Renal cortex interstitium (tissue), 15 donors: ENCODE measurements around the gene TMA7. TPM values are rescaled to one million over a fixed set of nuclear protein-coding genes. Genes with fewer than 3 reads are reported as not detected.
"Not testable (repeated sequence)": the region's sequence is repeated elsewhere in the genome, so short reads cannot be mapped to it uniquely, and the experiment has no call there.

Source experiments
- DNase-seq, 11 donors: peaks; one replicate each; pipeline ENCODE4 v3.0.0-alpha.2; 2013; ENCODE audit warnings: low read depth in 9 of 11, low spot score in 4 of 11; ENCODE audit errors: extremely low read depth in 1 of 11
- long read RNA-seq, 16 experiments: transcript quantifications; one replicate each; lab custom pipeline, GENCODE V29; 2026
- polyA plus RNA-seq, 3 donors: library from polyadenylated mRNA; unstranded; fragments of 120-200 nt; gene quantifications; one replicate each; pipeline ENCODE4 v1.2.1, GENCODE V29; 2013; ENCODE audit not compliant: insufficient read length in 3 of 3

The TMA7 gene
- polyA plus RNA-seq: 100 to 1,000 TPM; 264 to 326 (median 318) TPM
- long read RNA-seq, donor 1, transcript TMA7-202 (3 exons, 619 nt): minor isoform, 59 of 381 reads
- long read RNA-seq, donor 1, transcript TMA7-201 (4 exons, 561 nt): major isoform, 286 of 381 reads
- long read RNA-seq, donor 1, partial matches to known transcripts: 7 of 381 reads
- long read RNA-seq, donor 1, other reads (novel, unspliced or antisense): 28 of 381 reads
- long read RNA-seq, donor 2, transcript TMA7-201 (4 exons, 561 nt): major isoform, 277 of 385 reads
- long read RNA-seq, donor 2, transcript TMA7-202 (3 exons, 619 nt): minor isoform, 74 of 385 reads
- long read RNA-seq, donor 2, partial matches to known transcripts: 12 of 385 reads
- long read RNA-seq, donor 2, other reads (novel, unspliced or antisense): 21 of 385 reads
- long read RNA-seq, donor 3, transcript TMA7-201 (4 exons, 561 nt): major isoform, 439 of 560 reads
- long read RNA-seq, donor 3, transcript TMA7-202 (3 exons, 619 nt): minor isoform, 80 of 560 reads
- long read RNA-seq, donor 3, partial matches to known transcripts: 8 of 560 reads
- long read RNA-seq, donor 3, other reads (novel, unspliced or antisense): 32 of 560 reads
- long read RNA-seq, donor 4, transcript TMA7-202 (3 exons, 619 nt): minor isoform, 50 of 329 reads
- long read RNA-seq, donor 4, transcript TMA7-201 (4 exons, 561 nt): major isoform, 254 of 329 reads
- long read RNA-seq, donor 4, partial matches to known transcripts: 0 of 329 reads
- long read RNA-seq, donor 4, other reads (novel, unspliced or antisense): 23 of 329 reads
- long read RNA-seq, donor 5: 0 reads
- long read RNA-seq, donor 6, transcript TMA7-202 (3 exons, 619 nt): minor isoform, 75 of 387 reads
- long read RNA-seq, donor 6, transcript TMA7-201 (4 exons, 561 nt): major isoform, 257 of 387 reads
- long read RNA-seq, donor 6, partial matches to known transcripts: 23 of 387 reads
- long read RNA-seq, donor 6, other reads (novel, unspliced or antisense): 31 of 387 reads
- long read RNA-seq, donor 7, transcript TMA7-201 (4 exons, 561 nt): major isoform, 409 of 575 reads
- long read RNA-seq, donor 7, transcript TMA7-202 (3 exons, 619 nt): minor isoform, 75 of 575 reads
- long read RNA-seq, donor 7, partial matches to known transcripts: 40 of 575 reads
- long read RNA-seq, donor 7, other reads (novel, unspliced or antisense): 51 of 575 reads
- long read RNA-seq, donor 8, transcript TMA7-201 (4 exons, 561 nt): major isoform, 649 of 897 reads
- long read RNA-seq, donor 8, transcript TMA7-202 (3 exons, 619 nt): minor isoform, 145 of 897 reads
- long read RNA-seq, donor 8, partial matches to known transcripts: 38 of 897 reads
- long read RNA-seq, donor 8, other reads (novel, unspliced or antisense): 65 of 897 reads
- long read RNA-seq, donor 9, transcript TMA7-202 (3 exons, 619 nt): minor isoform, 74 of 415 reads
- long read RNA-seq, donor 9, transcript TMA7-201 (4 exons, 561 nt): major isoform, 287 of 415 reads
- long read RNA-seq, donor 9, partial matches to known transcripts: 27 of 415 reads
- long read RNA-seq, donor 9, other reads (novel, unspliced or antisense): 27 of 415 reads
- long read RNA-seq, donor 10, transcript TMA7-202 (3 exons, 619 nt): minor isoform, 78 of 508 reads
- long read RNA-seq, donor 10, transcript TMA7-201 (4 exons, 561 nt): major isoform, 354 of 508 reads
- long read RNA-seq, donor 10, partial matches to known transcripts: 28 of 508 reads
- long read RNA-seq, donor 10, other reads (novel, unspliced or antisense): 47 of 508 reads
- long read RNA-seq, donor 11, transcript TMA7-202 (3 exons, 619 nt): minor isoform, 34 of 278 reads
- long read RNA-seq, donor 11, transcript TMA7-201 (4 exons, 561 nt): major isoform, 237 of 278 reads
- long read RNA-seq, donor 11, partial matches to known transcripts: 0 of 278 reads
- long read RNA-seq, donor 11, other reads (novel, unspliced or antisense): 6 of 278 reads
- long read RNA-seq, donor 12, transcript TMA7-201 (4 exons, 561 nt): major isoform, 189 of 245 reads
- long read RNA-seq, donor 12, transcript TMA7-202 (3 exons, 619 nt): minor isoform, 51 of 245 reads
- long read RNA-seq, donor 12, partial matches to known transcripts: 0 of 245 reads
- long read RNA-seq, donor 12, other reads (novel, unspliced or antisense): 5 of 245 reads
- long read RNA-seq, donor 13, transcript TMA7-202 (3 exons, 619 nt): minor isoform, 182 of 994 reads
- long read RNA-seq, donor 13, transcript TMA7-201 (4 exons, 561 nt): major isoform, 711 of 994 reads
- long read RNA-seq, donor 13, partial matches to known transcripts: 41 of 994 reads
- long read RNA-seq, donor 13, other reads (novel, unspliced or antisense): 59 of 994 reads
- long read RNA-seq, donor 14, transcript TMA7-201 (4 exons, 561 nt): major isoform, 344 of 477 reads
- long read RNA-seq, donor 14, transcript TMA7-202 (3 exons, 619 nt): minor isoform, 66 of 477 reads
- long read RNA-seq, donor 14, partial matches to known transcripts: 37 of 477 reads
- long read RNA-seq, donor 14, other reads (novel, unspliced or antisense): 30 of 477 reads
- long read RNA-seq, donor 15, transcript TMA7-201 (4 exons, 561 nt): major isoform, 108 of 149 reads
- long read RNA-seq, donor 15, transcript TMA7-202 (3 exons, 619 nt): minor isoform, 29 of 149 reads
- long read RNA-seq, donor 15, partial matches to known transcripts: 5 of 149 reads
- long read RNA-seq, donor 15, other reads (novel, unspliced or antisense): 7 of 149 reads
- long read RNA-seq, donor 16, transcript TMA7-202 (3 exons, 619 nt): minor isoform, 121 of 941 reads
- long read RNA-seq, donor 16, transcript TMA7-201 (4 exons, 561 nt): major isoform, 717 of 941 reads
- long read RNA-seq, donor 16, partial matches to known transcripts: 31 of 941 reads
- long read RNA-seq, donor 16, other reads (novel, unspliced or antisense): 70 of 941 reads

DNA sequence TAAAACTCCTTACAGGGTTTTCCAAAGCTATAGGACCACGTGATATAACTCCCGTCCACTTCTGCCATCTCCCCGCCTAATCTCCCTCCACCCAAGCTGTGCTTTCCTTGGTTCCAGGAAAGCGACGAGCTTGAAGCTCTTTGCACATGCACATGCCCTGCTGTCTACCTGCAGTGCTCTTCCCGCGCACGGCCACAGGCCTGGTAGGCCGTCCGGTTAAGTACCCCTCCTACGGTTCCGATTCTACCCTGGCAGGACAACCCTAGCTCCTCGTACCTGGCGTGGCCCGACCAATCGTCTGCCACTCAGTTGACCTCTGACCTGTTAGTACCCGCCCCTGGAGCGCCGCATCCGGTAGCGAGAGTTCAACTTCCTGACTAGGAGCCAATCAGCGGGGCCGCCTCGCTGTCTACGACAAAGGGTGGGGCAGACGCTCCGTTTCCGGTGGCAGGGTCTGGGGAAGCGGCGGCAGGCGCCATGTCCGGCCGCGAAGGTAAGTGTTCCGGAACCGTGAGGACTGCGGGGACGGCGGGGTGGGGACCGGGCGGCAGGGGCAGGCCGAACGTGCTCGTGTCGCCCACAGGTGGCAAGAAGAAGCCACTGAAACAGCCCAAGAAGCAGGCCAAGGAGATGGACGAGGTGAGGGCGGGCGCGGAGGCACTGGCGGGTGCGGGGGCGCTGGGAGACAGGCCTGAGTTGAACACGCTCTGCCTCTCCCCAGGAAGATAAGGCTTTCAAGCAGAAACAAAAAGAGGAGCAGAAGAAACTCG, at the start of gene TMA7, which contains the start of gene CCDC51:
TMA7 (plus strand) TSS at position 438 of the 770 bp plus-strand sequence; CDS start at position 478, 40 bp downstream.
CCDC51 (minus strand) TSS at position 300 of the 770 bp plus-strand sequence. CDS start 4,991 bp downstream, outside the sequence.
- DNase-seq: peak; percentile 89 to 97 (median 94)

DNA sequence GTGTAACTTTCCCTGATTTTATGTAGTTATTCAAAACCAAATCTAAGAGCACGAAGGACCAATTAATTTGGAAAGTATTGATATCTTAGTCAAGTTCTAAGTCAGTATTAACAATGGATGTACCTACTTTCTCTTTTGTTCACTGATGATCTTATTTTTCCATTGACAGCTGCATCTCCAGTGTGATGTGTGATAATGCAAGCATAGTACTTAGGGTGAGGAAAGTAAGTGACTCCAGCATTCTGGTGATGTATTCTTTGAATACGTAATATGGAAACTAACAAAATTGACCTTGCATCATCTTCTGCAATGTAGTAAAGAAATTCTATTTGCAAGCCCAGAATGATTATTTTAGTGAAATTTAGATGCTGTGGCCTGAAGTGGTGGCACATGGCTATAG, 45.7 kb upstream of the TMA7 start:
- DNase-seq: no peak

DNA sequence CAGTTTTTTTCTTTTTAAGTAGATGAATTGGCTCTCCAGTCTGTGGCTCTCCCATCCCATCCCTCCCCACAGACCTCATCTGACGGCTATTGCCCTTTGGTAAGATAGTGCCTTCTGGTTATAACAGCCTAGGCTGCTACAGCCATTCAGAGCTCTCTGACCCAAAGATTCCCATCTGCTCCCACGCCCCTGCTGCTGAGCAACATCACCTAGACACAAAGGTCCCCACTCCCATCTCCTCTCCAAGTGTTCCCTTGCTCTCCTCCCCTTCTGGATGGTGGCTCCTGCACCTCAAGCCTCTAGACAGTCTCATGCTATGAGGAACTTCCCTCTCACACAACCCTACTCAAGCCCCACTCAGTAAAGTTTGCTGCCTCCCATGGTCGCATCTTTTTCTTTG, 44.3 kb upstream of the TMA7 start:
- no peak for DNase-seq

DNA sequence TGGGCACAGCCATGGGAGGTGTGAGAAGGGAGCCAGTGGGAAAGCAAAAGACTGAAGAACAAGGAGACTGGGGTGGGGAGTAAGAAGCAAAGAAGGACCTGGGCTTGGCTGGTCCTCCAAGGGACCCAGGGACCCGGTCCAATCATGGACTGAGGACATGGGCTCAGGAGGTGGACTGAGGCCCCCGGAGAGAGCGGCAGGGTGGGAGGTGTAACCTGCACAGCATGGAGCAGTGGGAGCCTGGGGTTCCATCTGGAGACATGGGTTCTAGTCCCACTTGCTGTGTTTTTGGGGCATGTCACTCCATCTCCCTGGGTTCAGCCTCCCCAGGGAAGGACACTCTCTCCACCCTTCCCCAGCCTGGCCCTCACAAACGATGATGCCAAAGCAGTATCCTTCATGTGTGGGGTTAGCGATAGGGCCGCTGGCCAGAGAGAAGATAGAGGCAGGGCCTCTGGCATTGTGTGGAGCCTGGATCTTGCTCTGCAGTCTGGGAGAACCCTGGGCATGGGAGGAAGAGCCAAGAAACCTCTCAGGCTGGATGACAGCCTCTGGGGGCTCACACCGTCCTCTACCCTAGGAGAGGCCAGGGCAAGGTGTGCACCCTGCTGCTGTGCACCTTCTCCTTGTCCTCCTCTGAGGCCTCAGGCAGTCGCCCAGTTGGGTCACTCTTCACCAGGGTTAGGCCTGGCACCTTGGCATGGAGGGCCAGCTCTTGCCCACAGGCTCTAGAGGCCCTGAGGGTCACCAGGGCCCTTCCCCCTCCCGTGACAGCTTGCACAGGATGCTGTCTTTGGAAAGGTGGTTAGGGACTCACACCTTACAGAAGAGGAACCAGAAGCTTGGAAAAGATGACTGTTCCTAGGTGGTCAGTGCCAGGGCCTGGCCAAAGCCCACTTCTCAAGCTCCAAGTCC, 42.0 kb upstream of the TMA7 start:
- no peak for DNase-seq

DNA sequence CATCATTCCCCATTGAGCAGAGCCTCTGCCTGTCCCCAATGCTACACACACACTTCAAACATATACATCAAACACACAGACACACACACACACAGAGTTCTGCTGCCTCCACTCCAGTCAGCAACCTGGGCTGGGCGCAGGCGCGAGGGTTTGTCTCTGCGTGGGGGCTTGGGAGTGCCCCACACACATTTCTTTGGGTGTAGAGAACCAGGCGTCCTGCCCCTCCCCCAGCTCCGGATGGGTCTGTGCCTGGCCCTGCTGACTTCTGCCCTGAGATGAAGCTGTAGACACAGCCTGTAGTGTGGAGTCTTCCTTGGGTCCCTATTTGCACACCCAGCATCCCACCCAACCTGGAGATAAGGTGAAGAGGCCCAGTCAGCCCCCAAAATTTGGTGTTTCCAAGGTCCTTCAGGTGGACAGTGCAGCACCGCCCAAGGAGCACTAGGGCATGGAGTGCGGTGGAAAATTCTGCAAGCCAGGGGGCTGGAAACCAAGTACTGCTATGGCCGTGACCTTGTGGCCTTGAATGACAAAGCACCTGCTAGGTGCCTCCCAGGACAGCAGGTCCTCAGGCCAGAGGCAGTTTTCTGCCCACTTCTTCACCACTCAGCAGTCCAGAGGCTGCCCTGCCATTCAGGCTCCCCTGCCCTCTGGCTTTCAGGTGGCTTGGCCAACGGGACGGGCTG, 41.2 kb upstream of the TMA7 start:
- DNase-seq: no peak

DNA sequence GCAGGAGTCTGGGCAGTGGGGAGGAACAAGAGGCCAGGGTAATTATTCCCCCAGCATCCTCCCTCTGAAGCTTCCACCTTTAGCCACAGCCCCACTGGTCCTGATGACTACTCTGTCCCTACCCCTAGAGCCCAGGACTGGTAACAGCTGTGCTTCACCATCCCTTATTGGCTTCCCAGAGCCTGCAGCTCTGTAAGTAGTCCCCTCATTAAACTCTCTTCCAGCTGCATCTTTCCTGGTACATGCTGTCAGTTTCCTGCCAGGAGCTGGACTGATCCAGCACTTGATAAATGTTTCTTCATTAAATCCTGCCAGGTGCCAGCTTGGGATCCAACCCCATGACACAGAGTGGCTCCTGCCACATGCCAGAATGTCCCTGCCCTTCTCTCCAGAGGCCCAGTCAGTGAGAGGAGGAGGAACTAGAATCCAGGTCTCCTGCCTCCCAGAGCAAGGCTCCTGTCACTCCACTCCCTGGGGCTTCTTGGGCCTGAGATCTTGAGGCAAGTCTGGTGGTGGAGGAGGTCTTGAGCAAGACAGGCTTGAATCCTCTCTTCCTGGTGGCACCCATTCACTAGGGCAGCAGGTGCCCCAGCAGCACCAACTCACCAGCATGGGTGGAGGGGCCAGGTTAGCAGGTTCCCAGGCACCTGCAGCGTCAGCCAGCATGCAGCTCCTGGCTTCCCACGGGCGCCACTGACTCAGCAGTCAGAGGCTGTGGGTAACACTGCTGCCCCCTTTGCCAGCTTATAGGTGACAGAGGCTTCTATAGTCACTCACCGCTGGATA, 40.5 kb upstream of the TMA7 start:
- no peak for DNase-seq

DNA sequence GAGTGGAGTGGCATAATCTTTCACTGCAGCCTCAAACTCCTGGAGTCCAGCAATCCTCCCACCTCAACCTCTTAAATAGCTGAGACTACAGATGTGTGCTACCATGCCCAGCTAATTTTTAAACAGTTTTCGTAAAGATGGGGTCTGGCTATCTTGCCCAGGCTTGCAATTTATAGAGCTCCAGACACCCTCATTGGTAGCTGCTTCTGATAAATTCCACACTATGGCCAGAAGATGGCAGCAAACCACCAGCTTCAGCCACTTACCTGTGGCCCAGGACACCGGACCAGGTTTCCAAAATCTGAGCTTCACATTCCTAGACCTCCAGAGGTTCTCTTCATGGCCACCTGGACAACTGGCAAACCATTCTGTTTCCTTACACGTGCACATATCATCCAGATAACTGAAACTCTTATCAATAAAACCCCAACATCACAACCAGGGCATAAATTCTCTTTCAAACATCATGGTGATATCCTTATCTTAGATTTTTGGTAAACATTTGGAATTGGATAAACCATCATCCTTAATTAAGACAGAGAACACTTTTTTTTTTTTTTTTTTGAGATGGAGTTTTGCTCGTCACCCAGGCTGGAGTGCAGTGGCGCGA, 39.1 kb upstream of the TMA7 start:
- DNase-seq: peak; percentile 17 to 69 (median 45)

DNA sequence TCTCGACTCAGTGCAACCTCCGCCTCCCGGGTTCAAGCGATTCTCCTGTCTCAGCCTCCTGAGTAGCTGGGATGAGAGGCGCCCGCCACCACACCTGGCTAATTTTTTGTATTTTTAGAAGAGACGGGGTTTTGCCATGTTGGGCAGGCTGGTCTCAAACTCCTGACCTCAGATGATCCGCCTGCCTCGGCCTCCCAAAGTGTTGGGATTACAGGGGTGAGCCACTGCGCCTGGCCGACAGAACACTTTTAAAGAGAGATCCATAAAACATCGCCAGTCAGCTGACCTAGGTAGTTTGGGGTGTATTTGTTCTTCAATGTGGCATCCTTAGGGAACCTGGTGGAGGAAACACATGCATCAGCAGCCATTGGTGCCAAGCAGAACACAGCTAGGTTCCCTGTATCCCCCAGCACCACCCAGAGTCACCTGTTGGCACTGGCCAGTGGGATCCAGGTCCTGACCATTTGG, 38.6 kb upstream of the TMA7 start:
- DNase-seq: not testable (repeated sequence)

DNA sequence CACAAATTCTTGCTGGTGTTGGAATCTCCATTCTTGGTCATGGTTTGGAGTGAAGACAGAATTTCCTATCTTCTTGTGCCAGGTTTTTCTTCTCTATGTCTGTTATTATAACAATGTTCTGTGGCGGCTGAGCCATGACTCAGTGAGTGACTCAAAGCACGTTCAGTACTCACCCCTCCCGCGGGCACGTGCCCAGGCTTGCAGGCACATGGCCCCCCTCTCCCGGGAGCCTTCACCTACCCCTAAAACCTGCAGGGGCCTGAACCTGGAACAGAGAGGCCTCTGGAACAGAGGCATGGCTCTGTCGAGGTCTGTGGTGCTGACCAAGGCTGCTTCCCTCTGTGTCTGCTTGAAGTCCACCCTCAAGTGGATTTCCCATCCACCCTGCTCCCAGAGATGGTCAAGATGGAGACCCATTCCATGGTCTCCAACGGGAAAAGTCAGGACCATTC, 37.8 kb upstream of the TMA7 start:
- DNase-seq: no peak

DNA sequence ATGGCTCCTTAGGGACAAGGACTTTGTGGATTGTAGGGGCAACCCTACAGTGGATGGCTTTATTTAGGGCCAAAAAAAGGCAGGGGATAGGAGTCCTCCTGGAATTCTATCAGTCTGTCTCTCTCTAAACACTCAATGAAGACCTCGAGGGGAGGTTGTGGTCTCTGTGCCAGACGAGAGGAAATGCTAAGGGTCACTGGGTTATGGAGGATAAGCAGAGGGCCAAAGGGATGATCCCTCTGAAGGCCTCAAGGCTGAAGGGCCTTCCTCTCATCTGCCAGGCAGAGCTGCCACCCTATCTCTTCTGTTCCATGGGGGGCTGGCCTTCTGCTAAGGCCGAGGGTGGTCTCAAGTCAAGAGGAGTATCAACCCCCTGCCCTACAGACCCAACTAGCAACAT, 37.1 kb upstream of the TMA7 start:
- DNase-seq: no peak

DNA sequence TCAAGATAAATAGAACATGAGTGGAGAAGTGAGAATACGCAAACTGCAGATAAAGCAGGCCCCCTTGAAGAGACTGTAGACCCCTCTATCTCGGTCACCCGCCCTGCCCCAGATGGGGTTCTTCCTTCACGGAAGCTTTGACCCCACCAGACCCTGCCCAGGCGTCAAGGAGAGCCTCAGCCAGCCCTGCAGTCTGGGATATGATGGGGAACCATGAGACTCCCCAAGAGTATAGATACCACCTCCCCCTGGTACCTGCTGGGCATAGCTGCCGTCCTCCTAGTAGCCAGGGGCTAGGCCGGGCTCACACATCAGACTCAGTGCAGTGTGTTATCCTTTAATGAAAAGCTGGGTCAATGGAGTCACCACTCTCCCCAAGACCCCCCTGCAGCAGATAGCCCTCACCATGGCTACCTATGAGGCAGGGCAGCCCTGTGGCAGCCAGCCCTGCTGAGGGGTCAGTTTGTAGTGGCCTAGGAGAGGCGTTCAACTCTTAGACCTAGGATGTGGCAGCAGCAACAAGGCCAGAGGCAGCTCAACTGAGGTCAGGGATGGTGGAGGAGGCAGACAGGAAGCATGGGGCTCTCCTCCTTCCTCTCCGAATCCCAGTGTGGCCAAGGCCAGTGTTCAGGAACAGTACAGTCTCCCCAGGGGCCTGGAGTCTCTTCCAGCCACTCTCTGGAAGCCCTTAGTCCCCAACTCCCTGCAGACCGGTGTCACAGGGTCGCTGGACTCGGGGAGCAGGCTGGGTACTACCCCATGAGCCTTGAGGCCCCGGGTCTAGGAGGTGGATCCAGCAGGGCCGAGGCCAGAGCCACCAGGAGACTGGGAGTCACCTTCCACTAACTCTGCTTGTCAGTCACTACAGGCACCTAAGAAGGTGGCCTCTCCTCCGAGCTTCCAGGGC, 36.3 kb upstream of the TMA7 start:
- DNase-seq: no peak
